ENCODE data around the gene DNAH1.
A peak's percentile ranks its signal among the peaks of the same experiment; 100 is the strongest.
"Not testable (repeated sequence)": the region's sequence is repeated elsewhere in the genome, so short reads cannot be mapped to it uniquely, and the experiment has no call there.

The DNAH1 gene

DNA sequence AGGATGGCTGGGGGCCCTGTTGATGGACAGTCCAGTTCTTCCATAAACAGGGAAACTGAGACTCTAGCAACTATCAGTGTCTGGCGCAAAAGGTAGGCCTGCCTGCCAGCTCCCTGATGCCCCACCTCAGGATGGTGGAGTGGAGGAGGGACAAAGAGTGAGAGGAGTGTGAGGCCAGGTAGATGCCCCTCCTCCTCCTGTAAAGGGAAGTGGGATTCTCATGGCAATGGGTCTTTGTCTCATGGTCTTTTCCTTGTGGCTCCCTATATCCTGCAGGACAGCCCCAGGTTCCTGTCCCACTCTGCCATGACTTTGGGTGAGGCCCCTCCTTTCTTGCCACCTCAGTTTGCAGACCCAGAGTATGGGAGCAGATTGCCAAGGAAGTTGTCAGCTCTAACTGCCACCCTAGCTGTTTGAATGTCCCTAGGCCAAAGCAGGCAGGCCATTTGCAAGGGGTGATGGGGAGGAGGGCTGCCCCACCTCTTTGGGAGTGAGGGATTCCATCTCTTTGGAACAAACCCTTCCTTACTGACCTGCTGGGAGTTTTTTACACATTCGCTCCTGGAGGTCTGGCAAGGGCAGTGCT, 2.8 kb upstream of the DNAH1 start:
- no peak for DNase-seq

DNA sequence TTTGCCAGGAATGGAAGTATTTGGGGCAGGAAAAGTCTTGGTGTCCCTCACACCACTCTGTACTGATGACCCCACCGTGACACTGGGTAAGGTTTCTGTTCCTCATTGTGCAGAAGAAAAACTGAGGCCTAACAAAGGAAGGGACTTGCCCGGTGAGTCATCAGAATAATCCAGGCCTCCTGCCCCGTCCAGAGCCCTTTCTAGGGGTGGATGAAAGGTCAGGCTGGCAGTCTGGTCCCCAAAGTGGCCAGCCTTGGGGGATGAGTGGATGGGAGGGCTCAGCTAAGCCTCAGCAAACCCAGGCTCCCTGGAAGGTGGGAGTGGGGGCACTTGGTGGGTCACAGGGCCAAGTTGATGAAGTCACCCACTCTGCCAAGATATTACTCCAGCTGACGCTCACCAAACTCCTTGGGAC, 2.3 kb upstream of the DNAH1 start:
- peak in 4 of 14 donors; percentile 13 to 45 (median 18) for DNase-seq

DNA sequence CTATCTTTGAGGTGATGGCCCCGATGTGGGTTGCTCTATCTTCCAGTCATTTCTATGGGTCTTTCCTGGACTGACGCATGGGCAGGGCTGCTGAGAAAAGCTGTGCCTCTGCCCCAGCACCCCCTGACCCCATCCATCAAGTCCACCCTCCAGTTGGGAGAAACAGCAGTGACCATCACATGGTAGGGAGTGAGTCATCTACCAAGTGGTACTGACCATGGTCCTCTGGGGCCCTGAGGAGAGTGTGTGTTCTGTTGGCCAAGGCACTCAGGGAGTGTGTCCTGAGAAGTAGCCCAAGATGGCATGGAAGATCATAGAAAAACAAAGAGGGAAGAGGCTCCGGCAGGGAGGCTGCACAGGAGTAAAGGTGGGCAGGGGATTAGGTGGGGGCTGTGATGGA, 1.6 kb upstream of the DNAH1 start:
- no peak for DNase-seq

DNA sequence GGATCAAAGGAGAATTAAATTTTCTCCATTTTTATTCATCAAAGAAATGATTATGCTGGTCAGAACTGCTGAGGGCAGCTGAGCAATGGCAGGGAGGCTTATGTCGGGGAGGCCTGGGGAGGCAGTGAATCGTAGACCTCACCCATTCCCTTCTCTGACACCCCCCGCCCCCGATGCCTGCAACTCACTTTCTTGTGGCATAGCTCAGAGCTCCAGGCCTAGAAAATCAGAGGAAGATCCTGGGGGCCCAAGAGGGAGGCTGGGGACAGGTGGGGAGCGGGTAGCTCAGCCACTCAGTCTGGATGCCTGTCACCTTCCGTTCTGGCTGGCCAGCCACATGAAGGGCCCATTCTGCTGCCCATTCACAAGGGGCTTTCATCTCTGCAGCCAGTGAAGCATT, 1.1 kb upstream of the DNAH1 start:
- no peak for DNase-seq

DNA sequence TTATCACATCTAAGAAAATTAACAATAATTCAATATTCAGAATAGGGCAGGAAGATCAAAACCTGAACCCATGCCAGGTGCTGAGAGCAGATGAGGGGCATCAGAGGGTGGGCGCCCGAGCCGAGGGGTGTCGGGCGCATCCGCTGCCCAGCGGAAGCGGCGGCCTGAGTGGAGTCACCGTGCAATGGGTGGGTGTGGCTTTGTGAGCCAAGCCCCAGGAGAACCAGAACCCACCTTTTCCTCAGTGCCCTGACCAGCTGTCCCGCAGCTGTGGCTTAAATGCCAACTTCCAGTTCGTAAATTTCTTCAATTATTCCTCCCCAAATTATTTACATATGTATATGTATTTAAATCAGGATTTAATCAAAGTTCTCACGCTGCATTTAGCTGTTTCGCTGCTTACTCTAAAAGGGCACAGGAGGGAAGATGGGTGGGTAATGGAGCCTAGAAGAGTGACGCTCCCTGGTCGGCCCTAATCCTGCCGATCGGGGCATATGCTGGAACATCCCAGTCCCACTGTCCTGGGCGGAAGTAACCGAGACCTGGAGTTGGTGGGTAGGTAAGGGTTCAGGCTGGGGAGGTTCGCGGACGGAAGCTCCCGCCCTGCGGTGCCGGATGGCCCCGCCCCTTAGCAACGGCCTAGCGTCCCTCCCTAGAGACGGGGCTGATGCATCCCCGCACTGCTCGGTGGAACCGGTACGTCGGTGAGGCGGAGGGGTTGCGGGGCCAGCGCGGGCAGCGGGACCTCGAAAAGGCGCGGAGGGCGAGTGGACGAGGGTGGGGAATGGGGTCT, 1.3 kb downstream of the DNAH1 start:
- DNase-seq = no peak

DNA sequence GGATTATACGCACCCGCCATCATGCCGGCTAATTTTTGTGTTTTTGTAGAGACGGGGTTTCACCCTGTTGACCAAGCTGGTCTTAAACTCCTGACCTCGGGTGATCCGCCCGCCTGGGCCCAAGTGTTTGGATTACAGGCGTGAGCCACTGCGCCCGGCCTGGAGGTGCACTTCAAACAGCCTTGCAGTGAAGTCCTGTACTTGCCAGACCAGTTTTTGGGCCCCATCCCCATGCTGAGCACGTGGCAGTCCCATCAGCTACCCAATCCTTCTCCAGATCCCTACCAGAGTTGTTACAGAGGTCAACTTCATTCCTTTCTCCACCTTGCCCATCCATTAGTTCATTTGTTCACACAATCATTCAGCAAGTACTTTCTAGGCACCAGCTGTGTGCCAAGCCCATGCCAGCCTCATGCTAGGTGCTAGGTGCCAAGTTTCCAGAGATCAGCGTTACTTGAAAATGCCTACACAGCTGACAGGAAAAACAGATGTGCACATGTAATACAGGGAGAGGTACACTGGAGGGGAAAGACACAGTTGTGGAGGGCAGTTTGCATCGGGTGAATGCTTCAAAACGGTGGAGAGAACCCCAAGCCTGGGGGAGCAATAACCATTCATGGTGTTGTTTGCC, 2.2 kb downstream of the DNAH1 start:
- no peak for DNase-seq

DNA sequence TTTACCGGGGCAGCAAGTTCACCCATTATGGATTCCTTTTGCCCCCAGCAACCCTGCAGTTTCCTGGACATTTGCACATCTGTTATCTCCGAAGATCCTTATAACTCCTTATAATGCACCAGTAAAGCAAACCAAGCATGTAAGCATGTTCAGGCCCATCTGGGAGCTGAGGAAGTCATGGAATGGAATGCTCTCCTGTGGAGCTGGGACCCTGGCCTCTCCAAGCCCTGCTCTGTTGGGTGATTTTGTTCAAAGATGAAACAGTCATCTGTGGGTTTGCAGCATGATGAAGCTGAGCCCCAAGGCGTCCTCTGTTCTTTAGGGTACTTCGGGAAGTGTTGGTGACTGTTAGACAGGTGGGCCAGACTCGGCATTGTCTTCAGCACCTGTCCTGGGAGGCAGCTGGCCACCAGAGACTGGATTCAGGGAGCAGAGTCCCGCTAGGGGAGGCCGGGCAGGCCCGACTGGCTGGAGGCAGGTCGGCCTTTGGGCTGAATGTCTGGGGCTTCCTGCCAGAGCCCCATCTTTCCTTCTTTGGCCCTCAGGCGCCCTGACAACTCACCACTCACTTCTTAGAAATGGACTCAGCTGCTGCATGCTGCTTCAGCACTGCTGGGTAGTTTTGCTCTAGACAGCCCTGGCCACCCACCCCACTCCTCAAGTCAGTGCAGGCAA, 3.9 kb downstream of the DNAH1 start:
- DNase-seq = no peak

DNA sequence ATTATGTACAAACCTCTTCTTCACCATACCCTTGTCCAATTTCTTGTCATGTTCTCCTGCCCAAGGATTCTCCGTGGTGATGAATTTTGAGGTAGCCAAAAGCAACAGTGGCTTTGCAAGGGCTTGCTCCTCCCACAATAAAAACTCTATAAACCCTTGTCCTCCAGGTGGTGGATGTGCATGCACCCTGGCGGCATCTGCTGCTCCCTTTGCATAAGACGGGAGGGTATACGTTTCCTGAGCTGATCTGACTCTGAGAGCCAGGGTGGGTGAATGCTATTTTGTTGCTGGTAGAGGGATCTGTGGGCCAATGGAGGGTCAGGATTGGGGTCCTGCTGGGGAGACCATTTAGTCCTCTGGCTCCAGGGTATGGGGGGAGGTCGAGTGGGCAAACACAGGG, 5.4 kb downstream of the DNAH1 start:
- DNase-seq = no peak

DNA sequence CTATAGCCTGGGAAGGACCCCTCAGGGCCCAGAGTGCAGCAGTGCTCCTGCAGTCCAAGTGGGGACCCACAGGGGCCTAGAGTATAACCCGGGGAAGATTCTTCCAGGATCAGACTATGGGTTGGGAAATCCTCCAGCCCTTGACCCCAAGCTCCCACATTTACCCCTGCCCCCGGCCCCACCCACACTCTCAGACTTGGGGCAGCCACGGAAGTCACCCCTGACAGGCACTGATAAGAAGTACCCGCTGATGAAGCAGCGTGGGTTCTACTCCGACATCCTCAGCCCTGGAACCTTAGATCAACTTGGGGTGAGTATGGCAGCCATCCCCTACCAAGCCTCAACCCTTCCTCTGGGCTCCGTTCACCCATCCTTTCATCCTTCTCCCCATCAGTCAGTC, 6.3 kb downstream of the DNAH1 start:
- DNase-seq = no peak

DNA sequence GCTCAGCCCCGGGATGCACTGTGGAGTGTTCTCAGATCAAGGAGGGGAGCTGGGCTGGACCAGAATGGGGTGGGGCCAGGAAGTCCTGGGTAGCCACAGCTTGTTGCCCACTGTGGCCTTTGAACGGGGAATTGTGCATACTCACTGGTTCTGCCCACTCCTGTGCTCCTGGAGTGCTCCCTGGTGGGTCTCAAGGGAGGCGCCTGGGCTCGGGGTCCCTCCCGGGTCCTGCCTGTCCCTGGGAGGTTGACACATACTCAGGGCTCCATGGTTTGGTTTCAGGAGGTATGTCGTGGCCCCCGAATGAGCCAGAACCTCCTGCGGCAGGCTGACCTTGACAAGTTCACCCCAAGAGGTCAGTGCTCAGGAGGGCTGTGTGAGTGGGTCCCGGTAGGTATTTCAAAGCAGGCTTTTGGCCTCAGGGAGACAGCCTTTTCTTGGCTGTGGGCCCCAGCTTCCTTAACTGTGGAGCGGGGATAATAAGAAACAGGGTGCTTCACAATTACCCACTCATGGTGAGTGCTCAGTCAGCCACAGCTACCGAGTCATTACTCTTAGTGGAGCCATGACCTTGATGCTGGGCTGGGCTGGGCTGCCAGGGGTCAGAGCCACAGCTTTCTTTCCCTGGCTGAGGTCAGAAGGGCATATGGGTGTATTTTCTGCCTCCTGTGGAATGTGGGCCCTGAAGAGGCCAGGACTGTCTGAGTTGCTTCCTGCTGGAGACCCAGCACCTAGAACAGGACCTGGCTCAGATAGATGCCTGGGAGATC, 7.6 kb downstream of the DNAH1 start:
- no peak for DNase-seq

DNA sequence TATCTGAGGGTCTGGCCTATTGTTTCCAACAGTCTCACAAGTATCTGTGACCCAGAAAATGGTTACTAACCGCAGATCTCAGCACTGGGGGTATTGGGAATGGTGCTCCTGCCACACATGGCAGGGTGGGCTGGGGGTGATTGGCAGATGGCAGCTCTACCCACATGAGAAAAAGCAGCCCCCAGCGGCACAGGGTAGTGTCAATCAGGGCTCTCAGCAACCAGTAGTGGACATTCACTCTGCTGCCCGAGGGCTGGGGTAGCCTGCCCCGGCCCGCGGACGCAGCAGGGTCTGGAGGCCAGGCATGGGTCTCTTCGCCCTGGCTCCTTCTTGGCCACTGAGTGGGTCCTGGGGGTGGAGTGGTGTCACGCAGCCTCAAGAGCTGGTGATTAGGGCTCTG, 8.6 kb downstream of the DNAH1 start:
- DNase-seq = no peak

DNA sequence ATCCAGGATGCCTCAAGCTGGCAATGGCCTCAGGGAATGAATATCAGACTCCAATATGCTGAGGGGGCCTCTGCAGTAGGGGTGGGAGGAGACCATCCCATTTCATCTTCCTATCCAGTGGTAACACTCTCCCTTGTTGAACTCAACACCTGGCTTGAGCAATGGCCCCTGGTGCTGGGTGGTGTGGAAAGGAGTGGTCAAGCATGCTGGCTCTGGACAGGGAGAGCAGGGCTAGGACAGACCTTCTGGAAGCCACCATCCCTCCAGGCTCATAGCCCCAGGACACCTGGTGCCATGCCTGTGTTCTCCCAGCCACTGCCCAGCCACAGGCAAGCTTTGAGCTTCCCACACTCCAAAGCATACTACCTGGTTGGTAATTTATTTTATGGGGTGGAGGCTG, 9.6 kb downstream of the DNAH1 start:
- no peak for DNase-seq

DNA sequence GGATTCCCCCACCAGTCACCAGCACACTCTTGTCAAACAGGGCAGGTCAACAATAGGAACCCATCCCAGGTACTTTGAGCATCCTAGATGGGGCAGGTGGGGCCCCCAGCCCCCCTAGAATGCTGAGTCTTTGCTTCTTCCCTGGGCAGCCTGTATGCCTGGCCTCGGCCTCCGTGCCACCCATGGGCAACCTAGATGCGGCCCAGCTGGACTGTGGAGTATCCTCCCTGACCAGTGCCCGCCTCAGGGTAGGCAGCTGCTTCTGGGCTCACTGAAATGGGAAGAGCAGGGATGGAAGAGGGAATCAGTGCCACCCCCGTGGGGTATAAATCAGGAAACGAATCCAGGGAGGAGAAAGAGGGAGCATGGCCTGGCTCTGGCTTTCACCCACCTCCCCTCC, 10.9 kb downstream of the DNAH1 start:
- no peak for DNase-seq

DNA sequence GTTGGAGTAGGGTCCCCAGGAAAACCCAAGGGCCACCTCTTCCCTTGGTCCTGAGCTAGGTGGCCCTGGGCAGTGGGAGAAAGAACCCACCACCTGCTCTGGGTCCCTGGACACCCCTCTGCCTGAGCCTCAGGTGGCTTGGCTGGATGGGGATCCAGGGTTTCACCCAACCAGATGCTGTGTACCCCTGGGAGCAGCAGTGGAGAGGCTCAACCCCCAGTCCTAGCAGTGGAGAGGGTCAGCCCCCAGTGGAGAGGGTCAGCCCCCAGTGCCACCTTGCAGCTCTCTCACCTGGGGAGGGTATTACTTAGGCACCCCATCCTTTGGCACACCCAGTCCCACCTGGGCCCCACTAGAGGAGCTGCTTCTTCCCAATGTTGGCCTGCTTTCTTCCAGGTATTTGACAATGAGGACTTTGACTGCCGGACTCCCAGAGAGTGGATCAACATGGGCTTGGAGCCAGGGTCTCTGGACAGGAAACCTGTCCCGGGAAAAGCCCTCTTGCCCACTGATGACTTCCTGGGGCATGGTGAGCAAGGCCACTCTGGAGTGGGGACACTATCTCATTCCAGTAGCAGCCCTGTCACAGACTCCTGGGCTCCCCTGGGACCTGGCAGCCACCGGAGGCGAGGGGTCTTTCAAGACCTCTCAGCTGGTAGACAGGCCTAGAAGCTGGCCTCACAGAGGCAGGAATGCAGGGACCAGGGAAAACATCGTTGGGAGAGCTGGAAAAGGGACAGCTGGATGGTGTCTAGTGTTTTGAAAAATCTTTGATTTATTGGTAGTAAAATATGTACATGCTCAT, 11.6 kb downstream of the DNAH1 start:
- DNase-seq = no peak

DNA sequence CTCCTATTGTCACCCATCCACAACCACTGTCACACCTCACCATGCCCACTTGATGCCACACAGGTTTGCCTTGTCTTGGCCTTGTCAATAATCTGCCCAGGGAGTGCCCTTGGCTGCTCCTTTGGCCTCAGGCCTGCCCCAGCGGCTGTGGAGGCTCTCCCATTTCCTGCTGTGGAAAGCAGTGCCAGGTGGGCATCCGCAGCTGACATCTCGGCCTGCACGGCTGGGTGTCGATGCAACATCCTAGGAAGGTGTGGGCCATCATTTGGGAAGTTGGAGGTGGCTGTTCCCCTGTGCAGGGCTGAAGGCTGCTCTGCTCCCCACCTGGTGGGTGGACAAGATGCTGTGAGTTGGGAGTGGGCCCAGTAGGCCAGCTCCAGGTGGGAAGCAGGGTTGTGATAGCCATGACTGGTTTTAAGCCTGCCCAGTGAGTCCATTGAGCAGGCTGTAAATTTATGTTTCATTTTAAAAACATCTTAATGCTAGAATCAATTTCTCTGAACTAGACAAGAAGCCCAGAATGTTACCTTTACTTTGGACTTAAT, 12.5 kb downstream of the DNAH1 start:
- DNase-seq = peak in 1 of 14 donors; percentile 46

DNA sequence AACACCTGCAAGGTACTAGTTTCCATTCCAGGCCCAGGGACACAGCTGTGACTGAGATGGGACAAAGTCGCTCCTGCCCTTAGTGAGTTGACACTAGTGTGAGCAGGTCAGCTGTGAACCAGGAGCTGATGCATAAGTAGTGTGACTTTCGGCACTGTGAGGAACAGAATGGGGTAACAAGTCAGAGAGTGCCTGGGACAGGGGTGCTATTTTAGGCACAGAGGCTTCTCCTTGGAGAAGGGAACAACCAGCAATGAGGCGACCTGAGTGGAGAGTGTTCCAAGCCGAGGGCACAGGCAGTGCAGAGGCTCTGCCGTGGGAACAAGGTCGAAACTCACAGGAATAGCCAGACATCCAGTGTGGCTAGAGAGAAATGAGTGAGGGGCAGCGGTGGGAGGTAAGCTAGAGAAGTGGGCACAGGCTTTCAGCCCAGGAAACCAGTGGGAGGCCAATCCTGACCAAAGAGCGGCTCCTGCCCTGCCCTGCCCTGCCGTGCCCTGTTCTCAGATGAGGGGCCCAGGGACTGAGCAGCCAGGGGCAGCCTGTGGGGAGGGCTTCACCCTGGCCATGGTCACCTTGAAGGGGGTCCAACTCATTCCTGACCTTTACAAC, 14.2 kb downstream of the DNAH1 start:
- DNase-seq = no peak

DNA sequence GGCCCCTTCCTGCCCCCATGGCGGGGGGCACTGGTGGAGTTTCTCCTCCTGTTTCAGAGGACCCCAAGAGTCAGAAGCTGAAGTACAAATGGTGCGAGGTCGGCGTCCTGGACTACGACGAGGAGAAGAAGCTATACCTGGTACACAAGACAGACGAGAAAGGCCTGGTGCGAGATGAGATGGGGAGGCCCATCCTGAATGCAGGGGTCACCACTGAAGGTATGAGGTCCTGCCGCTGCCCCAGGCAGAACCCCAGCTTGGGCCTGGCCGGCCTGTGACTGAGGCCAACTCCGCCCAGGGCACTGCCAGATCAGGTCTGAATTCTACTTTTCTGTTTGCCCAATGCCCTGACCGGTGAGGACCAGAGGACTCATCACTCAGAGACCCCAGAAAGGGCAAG, 15.0 kb downstream of the DNAH1 start:
- DNase-seq = no peak

DNA sequence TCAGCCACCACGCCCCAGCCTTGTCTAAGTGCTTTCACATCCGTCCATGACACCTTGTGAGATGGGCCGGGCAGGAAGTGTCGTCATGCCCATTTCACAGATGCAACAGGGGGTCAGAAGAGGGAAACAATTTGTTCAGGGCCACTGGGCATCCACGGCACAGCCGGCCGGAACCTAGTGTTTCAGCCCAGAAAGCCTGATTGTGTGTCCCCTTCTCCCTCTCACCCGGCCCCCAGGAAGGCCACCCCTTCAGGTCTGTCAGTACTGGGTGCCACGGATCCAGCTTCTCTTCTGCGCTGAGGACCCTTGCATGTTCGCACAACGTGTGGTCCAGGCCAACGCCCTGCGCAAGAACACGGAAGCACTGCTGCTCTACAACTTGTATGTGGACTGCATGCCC, 15.8 kb downstream of the DNAH1 start:
- DNase-seq = no peak

DNA sequence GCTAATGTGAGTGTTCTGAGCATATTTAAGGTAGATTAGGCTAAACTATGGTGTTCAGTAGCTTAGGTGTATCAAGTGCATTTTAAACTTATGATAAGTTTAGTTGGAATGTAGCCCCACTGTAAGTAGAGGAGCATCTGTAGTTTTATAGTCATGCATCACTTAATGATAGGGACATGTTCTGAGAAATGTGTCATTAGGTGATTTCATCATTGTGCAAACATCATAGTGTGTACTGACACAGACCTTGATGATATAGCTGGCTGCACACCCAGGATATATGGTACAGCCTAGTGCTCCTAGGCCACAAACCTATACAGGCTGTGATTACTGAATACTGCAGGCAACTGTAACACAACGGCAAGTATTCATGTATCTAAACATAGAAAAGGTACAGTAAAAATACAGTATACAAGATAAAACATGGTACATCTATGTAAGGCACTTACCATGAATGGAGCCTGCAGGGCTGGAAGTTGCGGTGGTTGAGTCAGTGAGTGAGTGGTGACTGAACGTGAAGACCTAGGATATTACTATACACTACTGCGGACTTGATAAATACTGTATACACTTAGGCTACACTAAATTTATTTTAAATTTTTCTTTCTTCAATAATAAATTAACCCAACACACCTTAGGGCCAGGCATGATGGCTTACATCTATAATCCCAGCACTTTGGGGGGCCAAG, 17.9 kb downstream of the DNAH1 start:
- no peak for DNase-seq

DNA sequence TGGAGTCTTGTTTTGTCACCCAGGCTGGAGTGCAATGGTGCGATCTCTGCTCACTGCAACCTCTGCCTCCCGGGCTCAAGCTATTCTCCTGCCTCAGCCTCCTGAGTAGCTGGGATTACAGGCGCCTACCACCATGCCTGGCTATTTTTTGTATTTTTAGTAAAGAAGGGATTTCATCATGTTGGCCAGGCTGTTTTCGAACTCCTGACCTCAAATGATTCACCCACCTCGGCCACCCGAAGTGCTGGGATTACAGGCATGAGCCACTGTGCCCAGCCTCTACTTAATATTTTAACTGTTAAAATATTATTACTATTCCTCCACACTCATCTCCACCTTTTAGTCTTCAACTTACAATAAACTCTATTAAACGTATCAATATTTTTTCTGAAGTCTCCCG, 22.0 kb downstream of the DNAH1 start:
- DNase-seq = not testable (repeated sequence)
